HepG2 (cell line): ENCODE data around the gene ABCC10. TPM values are rescaled to one million over a fixed set of nuclear protein-coding genes. Genes with fewer than 3 reads are reported as not detected.

Experiments used
- CHCHD3 ChIP-seq: sonication (generic); formaldehyde crosslinking; IDR thresholded peaks from 2 replicates; pipeline ENCODE4 v1.8.0; 2022; ENCODE audit warnings: mild to moderate bottlenecking, missing genetic modification reagents, moderate library complexity
- HCFC1 ChIP-seq: fragments of 150-350 bp; IDR thresholded peaks from 2 replicates; pipeline ENCODE4 v1.6.1; 2014; ENCODE audit warnings: low read depth, low read length
- HHEX ChIP-seq: IDR thresholded peaks from 2 replicates; pipeline ENCODE4 v1.6.1; 2016; ENCODE audit warnings: control low read depth
- KDM5B ChIP-seq: sonication (generic); formaldehyde crosslinking; IDR thresholded peaks from 2 replicates; pipeline ENCODE4 v1.4.0; 2020; ENCODE audit warnings: missing genetic modification reagents, mild to moderate bottlenecking, borderline replicate concordance
- MTA1 ChIP-seq: sonication (generic); formaldehyde crosslinking; IDR thresholded peaks from 2 replicates; pipeline ENCODE4 v1.4.0; 2020; ENCODE audit warnings: missing genetic modification reagents, mild to moderate bottlenecking, borderline replicate concordance
- NAIF1 ChIP-seq: sonication (generic); formaldehyde crosslinking; IDR thresholded peaks from 2 replicates; pipeline ENCODE4 v1.5.0; 2020; ENCODE audit warnings: mild to moderate bottlenecking, missing genetic modification reagents, borderline replicate concordance
- NKX3-1 ChIP-seq: sonication (generic); formaldehyde crosslinking; IDR thresholded peaks from 2 replicates; pipeline ENCODE4 v1.5.0; 2020; ENCODE audit warnings: missing genetic modification reagents
- RAD21 ChIP-seq: fragments of 450-650 bp; formaldehyde crosslinking; IDR thresholded peaks from 2 replicates; pipeline ENCODE4 v1.5.0; 2020; ENCODE audit warnings: mild to moderate bottlenecking
- YEATS2 ChIP-seq: sonication (generic); formaldehyde crosslinking; IDR thresholded peaks from 2 replicates; pipeline ENCODE4 v1.4.0; 2020; ENCODE audit warnings: missing genetic modification reagents, borderline replicate concordance
- ZBTB3 ChIP-seq: sonication (generic); formaldehyde crosslinking; IDR thresholded peaks from 2 replicates; pipeline ENCODE4 v1.4.0; 2020; ENCODE audit warnings: low read depth, mild to moderate bottlenecking, moderate library complexity, missing genetic modification reagents, borderline replicate concordance
- ZBTB38 ChIP-seq: sonication (generic); formaldehyde crosslinking; IDR thresholded peaks from 2 replicates; pipeline ENCODE4 v1.5.1; 2020; ENCODE audit warnings: mild to moderate bottlenecking, missing genetic modification reagents
- ZMYM3 ChIP-seq: sonication (generic); formaldehyde crosslinking; IDR thresholded peaks from 2 replicates; pipeline ENCODE4 v1.5.1; 2020; ENCODE audit warnings: mild to moderate bottlenecking, missing genetic modification reagents
- ZMYM4 ChIP-seq: sonication (generic); formaldehyde crosslinking; IDR thresholded peaks from 2 replicates; pipeline ENCODE4 v1.8.1; 2023; ENCODE audit warnings: mild to moderate bottlenecking, missing genetic modification reagents
- ZNF556 ChIP-seq: sonication (generic); formaldehyde crosslinking; IDR thresholded peaks from 2 replicates; pipeline ENCODE4 v1.4.0; 2020; ENCODE audit warnings: mild to moderate bottlenecking, missing genetic modification reagents, borderline replicate concordance
- ZNF761 ChIP-seq: sonication (generic); formaldehyde crosslinking; conservative IDR thresholded peaks from 2 replicates; pipeline ENCODE4 v1.4.0; 2020; ENCODE audit warnings: mild to moderate bottlenecking, missing genetic modification reagents
- ZNF772 ChIP-seq: sonication (generic); formaldehyde crosslinking; IDR thresholded peaks from 2 replicates; pipeline ENCODE4 v1.5.0; 2020; ENCODE audit warnings: mild to moderate bottlenecking, missing genetic modification reagents
- ZNF775 ChIP-seq: sonication (generic); formaldehyde crosslinking; IDR thresholded peaks from 2 replicates; pipeline ENCODE4 v1.4.0; 2020; ENCODE audit warnings: missing genetic modification reagents, mild to moderate bottlenecking, moderate library complexity, borderline replicate concordance
- ZNF782 ChIP-seq: sonication (generic); formaldehyde crosslinking; IDR thresholded peaks from 2 replicates; pipeline ENCODE4 v1.4.0; 2020; ENCODE audit warnings: missing genetic modification reagents, mild to moderate bottlenecking, borderline replicate concordance
- ZNF790 ChIP-seq: sonication (generic); formaldehyde crosslinking; IDR thresholded peaks from 2 replicates; pipeline ENCODE4 v1.8.0; 2022; ENCODE audit warnings: missing genetic modification reagents, mild to moderate bottlenecking, borderline replicate concordance
- polyA plus RNA-seq, 8 experiments: library from polyadenylated mRNA; depleted of rRNA in 3 of 8; stranded (reverse) in 7 of 8; unstranded in 1 of 8; fragments of >200 nt; fragmentation: Illumina TruSeq in 4 of 8; extraction: Trizol in 4 of 8; gene quantifications; 2 replicates each; pipeline versions ENCODE4 v1.2.1 to v1.2.3, GENCODE V29; 2011 to 2016; ENCODE audit warnings: low read depth in 4 of 8, missing spikeins in 1 of 8, mixed read lengths in 1 of 8; ENCODE audit not compliant: insufficient read depth in 1 of 8
- total RNA-seq, 5 experiments: library from RNA; depleted of rRNA; stranded (reverse); fragments of >200 nt; fragmentation: Illumina TruSeq; extraction: Trizol; gene quantifications; 2 replicates each; pipeline ENCODE4 v1.2.3, GENCODE V29; 2016; ENCODE audit warnings: low read depth in 1 of 5
- TF ChIP-seq, protein P1 (sequence below): sonication (generic); formaldehyde crosslinking; IDR thresholded peaks from 2 replicates; pipeline ENCODE4 v1.4.0; 2020; ENCODE audit warnings: missing genetic modification reagents
- TF ChIP-seq, protein P2 (sequence below): sonication (generic); formaldehyde crosslinking; IDR thresholded peaks from 2 replicates; pipeline ENCODE4 v1.4.0; 2020; ENCODE audit warnings: mild to moderate bottlenecking, missing genetic modification reagents
- TF ChIP-seq, protein P3 (sequence below): sonication (generic); formaldehyde crosslinking; IDR thresholded peaks from 2 replicates; pipeline ENCODE4 v1.8.1; 2022; ENCODE audit warnings: low read depth, mild to moderate bottlenecking, missing genetic modification reagents

ABCC10 gene
- total and polyA plus RNA-seq, 2 of the 13 experiments (the other 11 are each of a cell fraction or from before 2014, with no cell fraction given) = 16.0 to 24.3 TPM

DNA sequence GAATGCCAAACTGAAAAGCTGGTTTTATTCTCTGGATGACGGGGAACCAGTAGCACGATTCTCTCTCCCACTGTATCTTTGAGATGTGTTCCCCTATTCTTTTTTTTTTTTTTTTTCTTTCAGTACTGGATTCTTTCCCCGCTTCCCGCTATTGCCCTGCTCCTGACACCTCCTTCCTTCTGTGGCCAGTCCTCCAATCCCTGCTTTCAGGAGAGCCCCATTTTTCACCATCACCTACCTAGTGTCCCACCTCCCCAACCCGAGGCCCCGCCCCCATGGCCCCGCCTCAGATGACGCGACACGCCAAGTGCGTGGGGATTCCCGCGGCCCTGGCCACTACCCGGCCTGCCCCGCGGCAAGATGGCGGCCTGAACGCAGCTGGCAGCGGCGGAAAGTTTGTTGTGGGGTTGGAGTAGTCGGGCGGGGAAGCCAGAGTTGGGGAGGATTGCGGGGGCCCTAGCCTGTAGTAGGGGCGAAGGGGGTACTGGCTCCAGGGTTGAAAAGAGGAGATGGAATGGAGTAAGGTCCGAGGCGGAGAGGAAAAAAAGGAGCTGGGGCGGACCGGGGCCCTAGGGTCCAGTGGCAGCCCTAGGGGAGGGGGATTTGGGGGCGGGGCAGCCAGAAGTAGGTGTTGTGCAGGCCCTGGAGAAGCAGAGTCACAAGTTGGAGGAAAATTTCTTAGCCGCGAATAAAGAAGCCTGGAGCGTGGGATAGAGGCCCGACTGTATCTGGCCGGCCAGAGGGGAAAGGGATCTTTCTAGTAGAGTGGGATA lies 50.1 kb downstream of the ABCC10 start, which contains the start of gene TJAP1 (continued):
- TF ChIP-seq ZBTB3 (CRISPR knock-in tag) = peak; percentile 28; the same call in 1 of the 2 replicates
- peak; percentile 55; the same call in 1 of the 2 replicates for TF ChIP-seq ZNF772 (CRISPR knock-in tag)
- peak; percentile 71 for TF ChIP-seq ZMYM3
- TF ChIP-seq CHCHD3 (CRISPR knock-in tag) = no peak
- TF ChIP-seq, protein P1, sequence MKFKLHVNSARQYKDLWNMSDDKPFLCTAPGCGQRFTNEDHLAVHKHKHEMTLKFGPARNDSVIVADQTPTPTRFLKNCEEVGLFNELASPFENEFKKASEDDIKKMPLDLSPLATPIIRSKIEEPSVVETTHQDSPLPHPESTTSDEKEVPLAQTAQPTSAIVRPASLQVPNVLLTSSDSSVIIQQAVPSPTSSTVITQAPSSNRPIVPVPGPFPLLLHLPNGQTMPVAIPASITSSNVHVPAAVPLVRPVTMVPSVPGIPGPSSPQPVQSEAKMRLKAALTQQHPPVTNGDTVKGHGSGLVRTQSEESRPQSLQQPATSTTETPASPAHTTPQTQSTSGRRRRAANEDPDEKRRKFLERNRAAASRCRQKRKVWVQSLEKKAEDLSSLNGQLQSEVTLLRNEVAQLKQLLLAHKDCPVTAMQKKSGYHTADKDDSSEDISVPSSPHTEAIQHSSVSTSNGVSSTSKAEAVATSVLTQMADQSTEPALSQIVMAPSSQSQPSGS = peak; percentile 35; the same call in 1 of the 2 replicates
- peak; percentile 16; the same call in 1 of the 2 replicates for TF ChIP-seq HCFC1
- TF ChIP-seq RAD21 (CRISPR knock-in tag) = no peak
- TF ChIP-seq ZNF775 (CRISPR knock-in tag) = peak; percentile 69; the same call in 1 of the 2 replicates
- TF ChIP-seq ZNF761 = 0 out of 2 replicates have a peak, but pooled peaks have one; percentile 64
- TF ChIP-seq KDM5B (CRISPR knock-in tag) = peak; percentile 75; the same call in 1 of the 2 replicates
- TF ChIP-seq ZNF790 (CRISPR knock-in tag) = no peak
- TF ChIP-seq, protein P2, sequence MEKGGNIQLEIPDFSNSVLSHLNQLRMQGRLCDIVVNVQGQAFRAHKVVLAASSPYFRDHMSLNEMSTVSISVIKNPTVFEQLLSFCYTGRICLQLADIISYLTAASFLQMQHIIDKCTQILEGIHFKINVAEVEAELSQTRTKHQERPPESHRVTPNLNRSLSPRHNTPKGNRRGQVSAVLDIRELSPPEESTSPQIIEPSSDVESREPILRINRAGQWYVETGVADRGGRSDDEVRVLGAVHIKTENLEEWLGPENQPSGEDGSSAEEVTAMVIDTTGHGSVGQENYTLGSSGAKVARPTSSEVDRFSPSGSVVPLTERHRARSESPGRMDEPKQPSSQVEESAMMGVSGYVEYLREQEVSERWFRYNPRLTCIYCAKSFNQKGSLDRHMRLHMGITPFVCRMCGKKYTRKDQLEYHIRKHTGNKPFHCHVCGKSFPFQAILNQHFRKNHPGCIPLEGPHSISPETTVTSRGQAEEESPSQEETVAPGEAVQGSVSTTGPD (CRISPR knock-in tag) = 0 out of 2 replicates have a peak, but pooled peaks have one; percentile 14
- peak; percentile 84 for TF ChIP-seq YEATS2 (CRISPR knock-in tag)
- TF ChIP-seq ZNF556 (CRISPR knock-in tag) = peak; percentile 90; the same call in 1 of the 2 replicates
- peak; percentile 57; the same call in 1 of the 2 replicates for TF ChIP-seq ZMYM4 (CRISPR knock-in tag)
- peak; percentile 79 for TF ChIP-seq ZBTB38 (CRISPR knock-in tag)
- 0 out of 2 replicates have a peak, but pooled peaks have one; percentile 66 for TF ChIP-seq NKX3-1
- TF ChIP-seq ZNF782 = 0 out of 2 replicates have a peak, but pooled peaks have one; percentile 35
- peak; percentile 74; the same call in 1 of the 2 replicates for TF ChIP-seq NAIF1 (CRISPR knock-in tag)
- TF ChIP-seq, protein P3, sequence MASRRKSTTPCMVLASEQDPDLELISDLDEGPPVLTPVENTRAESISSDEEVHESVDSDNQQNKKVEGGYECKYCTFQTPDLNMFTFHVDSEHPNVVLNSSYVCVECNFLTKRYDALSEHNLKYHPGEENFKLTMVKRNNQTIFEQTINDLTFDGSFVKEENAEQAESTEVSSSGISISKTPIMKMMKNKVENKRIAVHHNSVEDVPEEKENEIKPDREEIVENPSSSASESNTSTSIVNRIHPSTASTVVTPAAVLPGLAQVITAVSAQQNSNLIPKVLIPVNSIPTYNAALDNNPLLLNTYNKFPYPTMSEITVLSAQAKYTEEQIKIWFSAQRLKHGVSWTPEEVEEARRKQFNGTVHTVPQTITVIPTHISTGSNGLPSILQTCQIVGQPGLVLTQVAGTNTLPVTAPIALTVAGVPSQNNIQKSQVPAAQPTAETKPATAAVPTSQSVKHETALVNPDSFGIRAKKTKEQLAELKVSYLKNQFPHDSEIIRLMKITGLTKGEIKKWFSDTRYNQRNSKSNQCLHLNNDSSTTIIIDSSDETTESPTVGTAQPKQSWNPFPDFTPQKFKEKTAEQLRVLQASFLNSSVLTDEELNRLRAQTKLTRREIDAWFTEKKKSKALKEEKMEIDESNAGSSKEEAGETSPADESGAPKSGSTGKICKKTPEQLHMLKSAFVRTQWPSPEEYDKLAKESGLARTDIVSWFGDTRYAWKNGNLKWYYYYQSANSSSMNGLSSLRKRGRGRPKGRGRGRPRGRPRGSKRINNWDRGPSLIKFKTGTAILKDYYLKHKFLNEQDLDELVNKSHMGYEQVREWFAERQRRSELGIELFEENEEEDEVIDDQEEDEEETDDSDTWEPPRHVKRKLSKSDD (CRISPR knock-in tag) = peak; percentile 75; the same call in 1 of the 2 replicates
- TF ChIP-seq HHEX (CRISPR knock-in tag) = no peak
- peak; percentile 87; the same call in 1 of the 2 replicates for TF ChIP-seq MTA1 (CRISPR knock-in tag)
